ENCODE measurements around the gene OLFM1.
"Not testable (repeated sequence)": the region's sequence is repeated elsewhere in the genome, so short reads cannot be mapped to it uniquely, and the experiment has no call there.

Gene OLFM1

DNA sequence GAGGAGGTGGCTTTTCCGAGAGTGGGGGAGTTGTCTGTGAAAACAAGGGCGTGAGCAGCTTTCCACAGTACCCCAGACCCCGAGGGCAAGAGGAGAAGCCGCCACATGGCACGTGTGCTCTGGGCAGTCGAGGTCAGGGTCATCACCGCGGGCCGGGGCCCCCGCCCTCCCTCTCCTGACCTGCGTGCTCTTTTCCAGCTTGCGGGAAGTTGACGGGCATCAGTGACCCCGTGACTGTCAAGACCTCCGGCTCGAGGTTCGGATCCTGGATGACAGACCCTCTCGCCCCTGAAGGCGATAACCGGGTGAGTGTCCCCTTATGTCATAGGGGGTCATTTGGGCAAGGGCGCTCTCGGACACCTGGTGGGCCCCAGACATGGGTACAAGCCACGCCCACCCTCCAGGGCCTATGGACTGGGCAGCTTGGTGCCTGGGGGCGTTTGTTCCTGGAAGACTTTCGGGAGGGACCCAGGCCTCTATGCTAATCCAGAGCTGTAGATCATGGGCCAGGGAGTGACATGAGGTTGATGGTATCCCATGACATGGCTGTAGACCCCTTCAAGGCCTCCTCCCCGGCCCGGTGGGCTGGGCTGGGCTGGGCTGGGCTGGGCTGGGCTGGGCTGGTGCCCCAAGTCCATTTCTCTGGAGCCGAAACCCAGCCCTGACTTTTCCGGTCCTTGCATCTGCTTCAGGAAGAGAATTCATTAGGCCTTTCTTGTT lies 19.2 kb downstream of the OLFM1 start:
- DNase-seq (ENCODE audit: low read depth in 2 of 2) = no peak

DNA sequence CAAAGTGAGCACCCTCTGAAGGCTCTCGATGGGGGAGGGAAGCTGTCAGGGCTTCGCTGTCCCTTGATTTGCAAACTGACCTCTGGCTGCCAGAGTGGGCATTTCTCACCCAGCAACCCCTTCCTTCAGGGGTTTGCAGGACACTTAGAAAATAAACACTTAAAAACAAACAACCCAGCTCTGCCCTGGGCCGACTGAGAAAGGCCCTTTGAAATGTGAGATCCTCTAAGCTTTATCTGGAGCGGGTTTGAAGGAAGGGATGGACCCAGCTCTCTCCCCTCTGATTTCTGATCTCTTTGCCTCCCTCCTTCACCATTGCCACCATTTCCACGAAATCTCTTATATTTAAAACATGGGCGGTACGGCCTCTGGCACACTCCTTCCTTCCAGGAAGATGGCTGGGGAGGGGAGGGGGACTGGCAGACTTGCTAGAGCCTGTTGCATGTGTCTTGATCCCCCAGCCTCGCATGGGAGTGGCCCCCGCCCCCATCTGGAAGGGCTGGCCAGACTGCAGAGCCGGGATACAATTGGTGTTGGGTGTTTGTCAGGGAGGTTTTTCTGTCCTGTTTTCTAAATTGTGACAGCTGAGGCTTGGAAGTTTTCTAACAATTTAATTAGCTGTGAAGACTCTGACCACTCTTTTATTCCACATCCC lies 20.2 kb downstream of the OLFM1 start:
- no peak for DNase-seq (ENCODE audit: low read depth in 2 of 2)

DNA sequence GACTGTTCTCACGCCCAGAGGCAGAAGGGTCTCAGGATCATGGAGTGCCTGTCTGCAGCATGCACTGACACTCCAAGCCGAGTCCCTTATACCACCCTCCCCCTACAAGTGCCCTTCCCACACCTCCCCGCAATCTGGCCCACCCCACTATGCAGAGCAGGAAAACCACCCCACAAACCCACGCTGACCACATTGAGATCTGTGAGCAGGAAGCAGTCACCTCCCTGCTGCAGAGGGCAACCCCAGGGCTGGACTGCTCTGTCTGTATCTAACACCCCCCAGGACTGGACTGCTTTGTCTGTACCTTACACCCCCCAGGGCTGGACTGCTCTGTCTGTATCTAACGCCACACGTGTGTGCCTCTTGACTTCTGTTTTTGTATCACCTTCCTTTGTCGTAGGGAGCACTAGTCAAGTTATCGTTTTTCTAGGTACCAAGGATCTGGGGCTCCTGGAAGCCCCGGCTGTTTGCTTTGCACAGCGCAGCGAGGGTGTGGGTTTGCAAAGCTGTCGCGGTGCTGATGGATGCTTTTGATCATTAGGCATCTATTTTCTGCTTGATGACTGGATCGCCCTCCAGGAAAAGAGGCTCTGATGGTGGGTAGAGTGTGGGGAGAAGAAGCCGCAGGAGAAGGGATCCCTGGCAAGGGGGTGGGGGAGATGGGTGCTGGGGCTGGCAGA lies 21.5 kb downstream of the OLFM1 start:
- no peak for DNase-seq (ENCODE audit: low read depth in 2 of 2)

DNA sequence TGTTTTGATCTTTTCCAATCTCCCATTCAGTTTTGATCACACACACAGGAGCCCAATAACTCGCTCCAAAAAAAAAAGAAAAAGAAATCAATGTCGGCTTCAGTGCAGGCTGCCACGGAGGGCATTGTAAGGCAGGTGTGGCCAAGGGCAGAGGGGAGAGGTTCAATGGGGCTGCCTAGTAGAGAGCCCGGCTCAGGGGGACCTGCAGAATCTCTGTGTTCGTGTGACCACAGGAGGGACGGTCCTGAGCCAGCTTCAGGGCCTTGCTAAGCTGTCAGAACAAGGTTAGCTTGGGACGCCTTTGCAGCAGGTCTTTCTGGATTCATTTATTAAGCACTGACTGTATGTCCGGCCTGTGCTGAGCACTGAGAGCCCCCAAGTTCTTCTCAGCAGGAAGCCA lies 22.2 kb downstream of the OLFM1 start:
- no peak for DNase-seq (ENCODE audit: low read depth in 2 of 2)

DNA sequence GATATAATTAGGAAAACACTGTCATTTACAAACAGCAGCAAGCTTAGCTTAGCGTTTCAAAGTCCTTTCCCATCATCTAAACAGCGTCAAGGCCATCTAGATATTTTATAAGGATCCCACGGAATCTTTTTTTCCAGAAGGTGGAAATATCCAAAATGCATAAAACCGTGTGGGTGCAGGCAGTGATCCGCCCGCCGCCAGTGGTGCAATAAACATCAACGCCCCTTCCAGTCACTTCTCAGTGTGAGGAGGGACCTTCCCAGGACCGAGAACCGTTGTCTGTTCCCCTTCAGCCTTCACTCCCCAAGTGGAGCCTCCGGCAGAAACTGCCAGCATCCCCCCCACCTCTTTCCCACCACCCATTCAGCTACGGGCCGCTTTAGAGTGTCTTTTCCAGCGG lies 22.9 kb downstream of the OLFM1 start:
- no peak for DNase-seq (ENCODE audit: low read depth in 2 of 2)

DNA sequence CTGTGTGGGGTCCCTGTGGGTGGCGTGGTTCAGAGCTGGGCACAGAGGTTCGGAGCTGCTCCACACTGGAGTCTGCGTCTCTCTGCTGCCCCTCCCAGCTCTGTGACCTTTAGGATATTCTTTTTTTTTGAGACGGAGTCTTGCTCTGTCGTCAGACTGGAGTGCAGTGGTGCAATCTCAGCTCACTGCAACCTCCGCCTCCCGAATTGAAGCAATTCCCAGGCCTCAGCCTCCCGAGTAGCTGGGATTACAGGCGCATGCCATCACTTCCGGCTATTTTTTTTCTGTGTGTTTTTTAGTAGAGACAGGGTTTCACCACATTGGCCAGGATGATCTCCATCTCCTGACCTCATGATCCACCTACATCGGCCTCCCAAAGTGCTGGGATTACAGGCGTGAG lies 24.1 kb downstream of the OLFM1 start:
- DNase-seq (ENCODE audit: low read depth in 2 of 2) = not testable (repeated sequence)

DNA sequence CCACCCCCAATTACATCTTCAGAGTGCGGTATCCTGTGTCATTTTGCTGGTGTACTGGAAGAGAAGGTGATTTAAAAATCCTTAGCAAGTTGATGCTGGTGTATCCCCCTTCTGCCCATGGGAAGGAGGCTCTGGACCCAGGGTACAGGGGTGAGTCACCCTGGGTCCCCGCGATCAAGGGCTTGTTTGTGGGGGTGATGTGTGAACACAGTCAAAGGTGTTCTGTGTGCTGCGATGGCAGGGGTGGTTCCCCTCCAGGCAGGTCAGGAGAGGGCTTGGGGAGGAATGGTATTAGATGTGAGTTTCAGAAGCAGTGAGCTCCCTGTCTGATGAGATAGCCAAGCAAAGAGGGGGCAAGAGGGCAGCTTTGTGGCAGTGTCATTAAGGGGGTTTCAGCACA lies 28.9 kb downstream of the OLFM1 start:
- DNase-seq (ENCODE audit: low read depth in 2 of 2) = no peak

DNA sequence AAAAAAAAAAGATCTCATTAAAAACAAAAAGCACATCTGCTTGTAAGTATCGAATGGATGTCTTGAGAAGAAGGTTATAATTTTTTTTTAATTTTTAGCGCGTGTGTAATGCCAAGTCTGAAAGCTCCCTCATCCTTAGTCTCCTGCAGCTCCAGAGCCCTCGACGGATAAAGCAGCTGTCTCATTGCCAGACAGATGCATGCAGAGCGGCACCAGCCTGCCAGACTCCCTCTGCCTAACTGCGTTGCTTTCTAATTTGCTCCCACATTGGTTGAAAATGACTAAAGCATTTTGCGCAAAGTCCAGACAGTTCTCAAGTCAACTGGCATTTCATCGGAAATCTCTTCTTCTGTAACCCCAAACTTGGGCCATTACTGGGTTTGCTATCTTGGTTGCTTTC lies 29.4 kb downstream of the OLFM1 start:
- DNase-seq (ENCODE audit: low read depth in 2 of 2) = no peak

DNA sequence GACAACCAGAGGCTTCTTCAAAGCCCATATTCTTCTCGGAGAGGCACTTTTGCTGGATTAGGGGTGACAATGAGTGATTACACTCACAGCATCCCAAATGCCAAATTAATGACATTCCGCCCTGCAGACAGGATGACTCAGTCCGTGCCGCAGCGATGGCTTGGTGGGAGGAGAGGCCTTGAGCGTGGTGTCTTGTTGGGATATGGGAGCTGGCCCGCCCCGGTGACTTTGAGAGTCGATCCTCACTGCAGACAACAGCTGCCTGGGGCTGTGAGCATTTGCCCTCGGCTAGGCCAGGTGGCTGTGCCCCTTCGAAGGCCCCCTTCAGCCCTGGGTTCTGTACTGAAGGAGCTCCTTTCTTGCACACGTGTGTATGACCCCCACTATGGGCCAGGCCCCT lies 29.8 kb downstream of the OLFM1 start:
- no peak for DNase-seq (ENCODE audit: low read depth in 2 of 2)

DNA sequence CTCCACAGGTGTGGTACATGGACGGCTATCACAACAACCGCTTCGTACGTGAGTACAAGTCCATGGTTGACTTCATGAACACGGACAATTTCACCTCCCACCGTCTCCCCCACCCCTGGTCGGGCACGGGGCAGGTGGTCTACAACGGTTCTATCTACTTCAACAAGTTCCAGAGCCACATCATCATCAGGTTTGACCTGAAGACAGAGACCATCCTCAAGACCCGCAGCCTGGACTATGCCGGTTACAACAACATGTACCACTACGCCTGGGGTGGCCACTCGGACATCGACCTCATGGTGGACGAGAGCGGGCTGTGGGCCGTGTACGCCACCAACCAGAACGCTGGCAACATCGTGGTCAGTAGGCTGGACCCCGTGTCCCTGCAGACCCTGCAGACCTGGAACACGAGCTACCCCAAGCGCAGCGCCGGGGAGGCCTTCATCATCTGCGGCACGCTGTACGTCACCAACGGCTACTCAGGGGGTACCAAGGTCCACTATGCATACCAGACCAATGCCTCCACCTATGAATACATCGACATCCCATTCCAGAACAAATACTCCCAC lies 32.1 kb downstream of the OLFM1 start:
- DNase-seq (ENCODE audit: low read depth in 2 of 2) = no peak

DNA sequence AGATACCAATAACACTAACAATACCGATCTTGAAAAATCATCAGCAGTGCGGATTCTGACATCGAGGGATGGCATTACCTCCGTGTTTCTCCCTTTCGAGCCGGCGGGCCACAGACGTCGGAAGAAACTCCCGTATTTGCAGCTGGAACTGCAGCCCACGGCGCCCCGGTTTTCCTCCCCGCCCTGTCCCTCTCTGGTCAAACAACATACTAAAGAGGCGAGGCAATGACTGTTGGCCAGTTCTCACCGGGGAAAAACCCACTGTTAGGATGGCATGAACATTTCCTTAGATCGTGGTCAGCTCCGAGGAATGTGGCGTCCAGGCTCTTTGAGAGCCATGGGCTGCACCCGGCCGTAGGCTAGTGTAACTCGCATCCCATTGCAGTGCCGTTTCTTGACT lies 32.8 kb downstream of the OLFM1 start:
- DNase-seq (ENCODE audit: low read depth in 2 of 2) = no peak

DNA sequence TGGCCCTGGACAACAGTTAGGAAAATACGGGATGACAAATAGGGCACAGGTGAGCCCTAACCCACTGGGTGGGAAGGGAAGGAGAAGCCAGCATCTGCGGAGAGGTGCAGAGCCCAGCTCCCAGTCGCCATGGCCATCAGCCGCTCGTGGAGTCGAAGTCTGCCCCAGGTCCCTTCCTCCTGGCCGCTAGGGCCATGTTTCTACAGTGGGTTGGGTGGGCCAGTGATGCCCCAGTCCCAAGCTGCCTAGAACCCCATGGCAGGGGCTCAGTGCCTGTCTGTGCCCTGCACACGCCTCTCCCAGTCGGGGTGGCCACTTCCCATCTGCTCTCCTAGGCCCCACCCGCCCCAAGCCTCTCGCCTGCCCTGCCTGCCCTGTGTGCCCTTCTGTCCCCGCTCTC lies 34.8 kb downstream of the OLFM1 start:
- no peak for DNase-seq (ENCODE audit: low read depth in 2 of 2)

DNA sequence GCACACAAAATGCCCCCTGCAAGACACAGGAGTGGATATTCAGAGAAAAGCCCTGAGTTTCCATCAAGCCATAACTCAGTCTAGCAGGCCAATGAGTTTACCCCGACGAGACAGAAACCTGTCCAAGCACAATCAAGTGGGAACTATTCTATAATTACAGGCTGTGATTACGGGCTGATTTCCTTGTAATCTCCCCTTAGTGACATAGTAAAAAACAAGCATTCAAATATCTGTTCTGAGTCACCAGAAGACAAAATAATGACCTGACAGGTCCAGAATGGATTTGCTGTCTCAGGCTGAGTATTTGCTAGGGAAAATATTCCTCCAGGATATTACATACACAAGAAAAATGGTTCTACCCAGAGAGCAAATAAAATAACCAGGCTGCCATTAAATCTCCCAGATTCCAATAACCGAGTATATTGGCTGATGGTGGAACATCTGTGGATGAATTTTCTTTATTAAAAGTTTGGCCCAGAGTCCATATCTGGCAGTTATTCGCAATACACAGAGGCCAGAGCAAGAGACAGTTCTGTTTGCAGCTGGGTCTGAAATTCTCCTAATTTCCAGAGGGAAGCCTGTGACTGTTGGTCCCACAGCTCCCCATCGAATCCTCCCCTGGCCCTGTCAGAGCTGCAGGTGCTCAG lies 35.8 kb downstream of the OLFM1 start:
- no peak for DNase-seq (ENCODE audit: low read depth in 2 of 2)

DNA sequence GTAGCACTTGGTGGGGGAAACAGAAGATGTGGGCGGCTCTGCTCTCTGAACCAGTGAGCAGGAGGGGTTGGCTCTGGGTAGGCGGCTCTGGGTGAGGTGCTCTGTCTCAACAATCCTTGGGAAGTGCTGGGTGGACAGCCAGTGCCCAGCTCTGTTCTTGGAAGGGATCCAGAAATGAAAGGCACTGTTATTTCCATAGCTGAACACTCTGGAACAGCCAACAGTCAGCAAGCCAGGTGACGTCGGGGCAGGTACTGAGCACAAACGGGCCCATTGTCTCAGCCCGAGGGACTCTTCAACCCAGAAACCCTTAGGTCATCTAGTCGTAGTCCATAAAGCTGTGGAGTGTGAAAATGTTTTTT lies 36.3 kb downstream of the OLFM1 start:
- no peak for DNase-seq (ENCODE audit: low read depth in 2 of 2)

DNA sequence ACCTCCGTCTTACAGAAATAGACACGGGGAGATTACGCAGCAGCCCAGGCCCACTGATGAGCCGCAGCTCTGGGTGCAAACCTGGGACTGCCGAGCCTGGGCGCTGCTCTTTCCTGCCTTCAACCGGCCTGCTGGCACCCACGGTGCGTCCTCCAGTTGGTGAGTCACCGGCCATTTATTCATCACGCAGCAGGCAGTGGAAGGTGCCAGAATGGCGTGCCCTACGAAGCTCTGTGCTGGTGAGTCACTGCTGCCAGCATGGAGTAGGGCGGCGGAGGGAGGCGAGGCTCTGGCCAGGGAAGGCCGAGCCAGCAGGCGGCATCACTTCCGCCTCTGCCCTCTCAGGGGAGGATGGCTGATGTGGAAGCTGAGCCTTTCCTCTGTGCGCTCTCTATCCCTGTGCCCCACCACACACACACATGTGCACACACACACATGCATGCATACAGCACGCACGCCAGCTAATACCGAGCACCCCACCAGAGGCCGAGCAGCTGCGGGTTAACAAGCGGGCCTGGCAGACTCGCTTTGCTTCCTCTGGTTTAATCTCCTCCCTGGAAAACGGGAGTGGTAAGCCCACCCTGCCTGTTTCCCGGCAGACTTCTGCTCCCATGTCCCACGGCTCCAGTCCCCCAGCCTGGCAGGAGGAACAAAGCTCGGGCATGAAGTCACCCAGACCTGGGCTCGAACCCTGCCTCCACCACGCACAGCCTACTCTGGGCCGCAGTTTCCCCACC lies 39.2 kb downstream of the OLFM1 start:
- DNase-seq (ENCODE audit: low read depth in 2 of 2) = no peak

DNA sequence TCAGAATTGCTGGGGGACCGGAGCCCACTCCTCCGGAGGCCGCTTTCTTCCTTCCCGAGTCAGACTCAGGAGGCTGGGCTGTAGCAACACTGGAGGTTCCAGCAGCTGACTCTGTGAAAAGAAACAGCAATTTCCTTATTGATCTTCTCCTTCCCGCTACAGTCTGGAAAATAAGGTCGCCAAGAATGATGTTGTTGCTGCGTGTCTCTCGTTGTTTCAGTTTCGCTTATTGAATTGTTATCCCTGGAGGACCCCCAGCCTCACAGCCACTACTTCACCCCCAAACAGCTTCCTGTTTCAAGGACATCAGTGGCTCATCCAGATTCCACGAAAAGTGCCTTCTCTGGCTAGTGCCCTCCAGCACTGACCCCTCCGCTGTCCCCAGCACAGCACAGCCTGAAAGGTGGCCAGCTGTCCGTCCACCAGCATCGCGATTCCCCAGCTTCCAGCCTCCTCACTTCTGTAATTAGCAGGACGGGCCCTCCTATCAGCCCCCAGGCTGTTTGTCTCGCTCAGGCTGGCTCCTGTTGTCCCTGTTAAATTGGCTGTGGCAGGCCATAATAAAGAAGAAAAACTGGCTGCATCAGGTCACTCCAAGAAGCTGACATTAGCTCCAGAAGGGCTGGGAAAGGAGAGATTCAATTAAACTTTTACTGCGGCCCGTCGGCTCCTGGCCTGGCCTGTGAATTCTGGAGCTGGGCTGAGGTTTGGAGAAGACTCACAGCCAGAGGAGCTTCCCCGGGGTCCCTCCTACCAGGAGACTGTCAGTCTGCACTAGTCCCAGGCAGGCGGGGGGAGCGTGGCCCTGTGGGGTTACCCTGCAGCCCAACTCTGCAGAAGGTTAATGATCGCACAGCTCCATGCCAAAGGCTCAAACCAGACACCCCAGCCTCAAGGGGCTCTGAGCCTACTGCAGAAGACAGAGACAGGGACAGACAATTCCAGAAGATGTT lies 40.5 kb downstream of the OLFM1 start:
- no peak for DNase-seq (ENCODE audit: low read depth in 2 of 2)

DNA sequence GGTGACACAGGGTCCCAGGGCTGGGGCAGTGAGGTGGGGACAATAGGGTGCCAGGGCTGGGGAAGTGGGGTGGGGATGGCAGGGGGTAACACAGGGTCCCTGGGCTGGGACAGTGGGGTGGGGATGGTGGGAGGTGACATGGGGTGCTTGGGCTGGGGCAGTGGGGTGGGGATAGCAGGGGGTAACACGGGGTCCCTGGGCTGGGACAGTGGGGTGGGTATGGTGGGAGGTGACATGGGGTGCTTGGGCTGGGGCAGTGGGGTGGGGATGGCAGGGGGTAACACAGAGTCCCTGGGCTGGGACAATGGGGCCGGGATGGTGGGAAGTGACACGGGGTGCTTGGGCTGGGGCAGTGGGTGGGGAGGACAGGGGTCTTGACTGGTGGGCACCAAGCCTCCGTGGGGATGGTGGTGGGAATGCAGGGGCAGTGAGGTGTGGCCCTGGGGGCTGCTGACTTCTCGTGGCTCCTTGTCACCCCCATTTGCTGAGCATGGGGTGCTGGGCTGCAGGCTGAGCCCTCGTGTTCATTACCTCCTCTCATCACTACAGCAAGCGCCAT lies 41.7 kb downstream of the OLFM1 start:
- DNase-seq (ENCODE audit: low read depth in 2 of 2) = no peak

DNA sequence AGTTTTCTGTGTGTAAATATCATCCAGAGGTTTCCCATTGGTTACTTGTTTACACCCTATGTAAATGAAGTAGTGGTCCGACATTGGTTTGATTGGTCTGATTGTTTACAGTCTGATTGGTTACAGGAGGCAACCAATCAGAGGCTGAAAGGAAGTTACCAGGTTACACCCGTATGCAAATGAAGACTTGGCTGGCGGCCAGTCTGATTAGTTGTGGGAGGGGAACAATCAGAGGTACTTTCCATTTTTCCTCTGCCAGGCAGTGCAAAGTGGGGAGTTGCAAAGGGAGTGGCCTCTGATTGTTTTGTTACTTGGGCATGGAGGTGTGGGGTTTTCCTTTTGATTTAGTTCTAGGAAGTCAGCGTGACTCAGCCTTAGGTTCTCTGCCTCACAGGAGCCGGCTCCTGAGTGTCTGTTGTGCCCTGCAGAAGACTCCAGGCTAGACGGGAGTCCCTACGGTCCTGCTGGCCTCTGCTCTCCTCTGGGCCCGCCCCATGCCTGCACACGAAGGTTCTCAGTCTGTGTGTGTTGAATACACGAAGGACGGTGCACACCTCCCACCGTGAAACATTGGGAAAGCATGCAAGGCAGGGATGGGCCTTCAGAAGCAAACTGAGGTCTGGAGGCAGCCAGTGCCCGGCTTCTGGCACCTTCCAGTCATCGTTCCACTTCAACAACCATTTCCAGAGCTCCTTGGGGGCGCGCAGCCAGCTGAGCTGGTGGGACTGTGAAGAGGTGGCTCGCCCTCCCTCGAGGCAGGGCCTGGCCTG lies 42.9 kb downstream of the OLFM1 start:
- DNase-seq (ENCODE audit: low read depth in 2 of 2) = peak; percentile 16 to 19

DNA sequence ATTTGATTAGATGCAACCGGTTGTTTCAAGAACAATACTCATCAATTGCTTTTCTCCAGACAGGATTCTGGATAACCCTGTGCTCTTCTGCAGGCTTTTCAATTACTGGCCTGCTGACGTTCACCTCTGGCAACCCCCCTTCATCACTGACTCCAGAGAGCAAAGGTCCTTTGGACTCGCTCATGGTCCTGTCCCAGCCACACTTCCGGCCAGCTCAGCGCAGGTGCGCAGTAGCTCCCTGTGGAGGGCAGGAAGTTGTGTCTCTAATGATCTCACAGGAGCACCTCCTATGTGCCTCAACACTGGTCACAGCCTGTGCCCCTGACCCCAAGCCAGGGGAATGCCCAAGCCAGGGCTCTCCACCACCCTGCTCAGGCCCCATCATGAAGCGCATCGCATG lies 44.0 kb downstream of the OLFM1 start:
- no peak for DNase-seq (ENCODE audit: low read depth in 2 of 2)

Measured in stimulated activated CD4-positive, alpha-beta T cell treated with anti-CD3 and anti-CD28 coated beads, Interleukin-4, amount 100 ng/mL, for 48 hours (primary cell).